NT2/D1 (cell line): ENCODE measurements around the gene CTDP1.

Experiments used
- SUZ12 ChIP-seq: IDR thresholded peaks from 2 replicates; pipeline ENCODE4 v1.6.1; 2011; ENCODE audit not compliant: insufficient read length, insufficient read depth; ENCODE audit errors: extremely low read depth
- YY1 ChIP-seq: IDR thresholded peaks from 2 replicates; pipeline ENCODE4 v1.6.1; 2011; ENCODE audit not compliant: insufficient read length, insufficient read depth
- ZNF274 ChIP-seq: IDR thresholded peaks from 2 replicates; pipeline ENCODE4 v1.6.1; 2011; ENCODE audit warnings: mild to moderate bottlenecking, low read depth, low read length

GRCh38 chr18:79755496-79756142 lies 76.0 kb downstream of the CTDP1 start:
- TF ChIP-seq YY1 (no peak), ZNF274 (no peak), SUZ12 (no peak)
